ENCODE data around the gene HM13. TPM values are rescaled to one million over a fixed set of nuclear protein-coding genes. Genes with fewer than 3 reads are reported as not detected.
"Not testable (repeated sequence)": the region's sequence is repeated elsewhere in the genome, so short reads cannot be mapped to it uniquely, and the experiment has no call there.

The HM13 gene
- total and polyA plus RNA-seq, 8 donors = 10.7 to 181 (median 91.8) TPM

DNA sequence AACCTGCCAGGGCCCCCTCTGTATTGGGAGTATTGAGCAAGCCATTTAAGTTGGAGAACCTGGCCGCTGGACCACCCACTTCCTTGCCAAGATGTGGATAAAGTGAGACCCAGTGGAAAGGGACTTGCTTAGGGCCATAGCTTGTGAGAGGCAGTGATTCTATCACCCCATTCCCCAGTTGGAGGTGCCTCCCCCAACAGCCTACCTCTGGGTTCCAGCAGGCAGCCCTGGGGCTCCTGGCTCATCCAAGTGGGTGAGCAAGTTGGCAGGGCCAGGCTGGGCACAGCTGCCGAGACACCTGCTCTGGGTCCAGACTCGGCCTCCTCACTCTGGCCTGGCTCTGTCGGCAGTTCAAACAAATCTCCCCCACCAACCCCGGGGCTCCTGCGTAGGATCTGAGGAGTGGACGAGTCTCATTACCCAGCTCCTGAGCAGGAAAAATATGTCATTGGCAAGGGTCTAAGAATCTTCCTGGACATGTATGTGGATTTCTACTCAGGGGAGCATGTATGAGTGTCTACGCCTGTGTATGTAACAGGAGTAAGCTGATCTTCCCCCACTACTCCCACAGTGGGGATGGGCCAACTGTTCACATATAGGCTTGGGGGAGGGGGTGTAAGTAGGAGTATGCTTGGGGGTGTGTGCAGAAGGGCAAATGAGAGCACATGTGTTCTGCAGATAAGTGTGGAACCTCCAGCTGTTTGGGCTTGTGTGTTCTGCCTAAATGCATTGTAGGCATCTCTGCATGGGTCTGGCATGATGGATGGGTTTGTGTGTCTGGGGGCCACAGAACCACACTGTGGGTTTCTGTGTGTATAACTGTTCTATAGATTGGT, 92.8 kb downstream of the HM13 start:
- TF ChIP-seq EP300 (IDR thresholded peaks at IDR 0.05) = no peak
- TF ChIP-seq POLR2AphosphoS5 (IDR thresholded peaks at IDR 0.05) = peak in 2 of 3 donors; percentile 39 to 70
- peaks cover 0 to 18% (median 5%) of the 10 kb centered on the region in 3 donors for H3K27me3 ChIP-seq
- H3K4me3 ChIP-seq = peak overlapping the region; percentile 57 to 85 (median 81)
- 38 to 57% (median 40%) methylated on average over 5 to 8 of the region's 8 CpGs for WGBS, 5 donors
- peak overlapping the region; percentile 75 to 96 (median 94) for H3K27ac ChIP-seq
- peaks cover 32 to 90% (median 82%) of the 10 kb centered on the region in 4 donors for H3K4me1 ChIP-seq
- peak; percentile 55 to 88 for DNase-seq
- intact Hi-C loops (cut with DNase I; ENCODE audit: low total_unique reads) = no loop called here
- no peaks in the 10 kb centered on the region for H3K9me3 ChIP-seq
- peaks cover 0 to 3% (median 0%) of the 10 kb centered on the region in 4 donors for H3K36me3 ChIP-seq

DNA sequence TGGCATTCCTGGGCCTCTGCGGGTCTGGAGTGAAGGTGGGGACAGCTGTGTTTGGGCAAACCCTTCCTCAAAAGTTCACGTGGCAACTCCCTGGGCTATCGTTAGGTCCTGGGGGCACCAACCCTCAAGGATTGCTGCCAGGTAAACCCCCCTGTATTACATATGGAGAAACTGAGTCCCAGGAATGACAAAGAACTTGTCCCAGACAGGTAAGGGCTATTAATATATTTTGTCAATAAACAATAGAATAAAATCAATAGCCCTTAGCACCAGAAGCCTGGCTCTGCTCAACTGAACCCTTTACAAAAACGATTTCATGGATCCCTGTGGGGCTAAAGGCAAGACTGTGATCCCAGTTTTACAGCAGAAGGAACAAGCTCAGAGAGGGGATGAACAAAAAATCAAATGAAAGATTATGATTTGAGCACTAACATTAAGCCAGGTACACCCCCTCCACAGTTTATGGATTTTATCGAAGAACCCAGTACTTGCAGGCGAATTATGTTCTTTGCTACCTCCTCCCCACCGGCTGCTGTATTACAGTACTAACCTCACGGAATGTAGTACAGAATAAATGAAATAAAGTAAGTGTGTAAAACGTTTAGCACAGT, 93.5 kb downstream of the HM13 start:
- 31 to 56% (median 34%) methylated on average over 9 of the region's 9 CpGs for WGBS, 5 donors
- Histone ChIP-seq H3K27ac (peak overlapping the region; percentile 75 to 96 (median 94)), H3K27me3 (peaks cover 0 to 18% (median 5%) of the 10 kb centered on the region in 3 donors), H3K4me1 (peaks cover 33 to 90% (median 81%) of the 10 kb centered on the region in 4 donors), H3K36me3 (peaks cover 0 to 3% (median 0%) of the 10 kb centered on the region in 4 donors), H3K9me3 (no peaks in the 10 kb centered on the region), H3K4me3 (peak overlapping the region; percentile 57 to 85 (median 81))
- no peak for DNase-seq
- TF ChIP-seq POLR2A (IDR thresholded peaks at IDR 0.05) (no peak), EP300 (IDR thresholded peaks at IDR 0.05) (no peak), POLR2AphosphoS5 (IDR thresholded peaks at IDR 0.05) (no peak)
- TF ChIP-seq, protein P1, sequence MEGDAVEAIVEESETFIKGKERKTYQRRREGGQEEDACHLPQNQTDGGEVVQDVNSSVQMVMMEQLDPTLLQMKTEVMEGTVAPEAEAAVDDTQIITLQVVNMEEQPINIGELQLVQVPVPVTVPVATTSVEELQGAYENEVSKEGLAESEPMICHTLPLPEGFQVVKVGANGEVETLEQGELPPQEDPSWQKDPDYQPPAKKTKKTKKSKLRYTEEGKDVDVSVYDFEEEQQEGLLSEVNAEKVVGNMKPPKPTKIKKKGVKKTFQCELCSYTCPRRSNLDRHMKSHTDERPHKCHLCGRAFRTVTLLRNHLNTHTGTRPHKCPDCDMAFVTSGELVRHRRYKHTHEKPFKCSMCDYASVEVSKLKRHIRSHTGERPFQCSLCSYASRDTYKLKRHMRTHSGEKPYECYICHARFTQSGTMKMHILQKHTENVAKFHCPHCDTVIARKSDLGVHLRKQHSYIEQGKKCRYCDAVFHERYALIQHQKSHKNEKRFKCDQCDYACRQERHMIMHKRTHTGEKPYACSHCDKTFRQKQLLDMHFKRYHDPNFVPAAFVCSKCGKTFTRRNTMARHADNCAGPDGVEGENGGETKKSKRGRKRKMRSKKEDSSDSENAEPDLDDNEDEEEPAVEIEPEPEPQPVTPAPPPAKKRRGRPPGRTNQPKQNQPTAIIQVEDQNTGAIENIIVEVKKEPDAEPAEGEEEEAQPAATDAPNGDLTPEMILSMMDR (IDR thresholded peaks at IDR 0.05) = no peak
- intact Hi-C loops (cut with DNase I; ENCODE audit: low total_unique reads) = no loop called here

DNA sequence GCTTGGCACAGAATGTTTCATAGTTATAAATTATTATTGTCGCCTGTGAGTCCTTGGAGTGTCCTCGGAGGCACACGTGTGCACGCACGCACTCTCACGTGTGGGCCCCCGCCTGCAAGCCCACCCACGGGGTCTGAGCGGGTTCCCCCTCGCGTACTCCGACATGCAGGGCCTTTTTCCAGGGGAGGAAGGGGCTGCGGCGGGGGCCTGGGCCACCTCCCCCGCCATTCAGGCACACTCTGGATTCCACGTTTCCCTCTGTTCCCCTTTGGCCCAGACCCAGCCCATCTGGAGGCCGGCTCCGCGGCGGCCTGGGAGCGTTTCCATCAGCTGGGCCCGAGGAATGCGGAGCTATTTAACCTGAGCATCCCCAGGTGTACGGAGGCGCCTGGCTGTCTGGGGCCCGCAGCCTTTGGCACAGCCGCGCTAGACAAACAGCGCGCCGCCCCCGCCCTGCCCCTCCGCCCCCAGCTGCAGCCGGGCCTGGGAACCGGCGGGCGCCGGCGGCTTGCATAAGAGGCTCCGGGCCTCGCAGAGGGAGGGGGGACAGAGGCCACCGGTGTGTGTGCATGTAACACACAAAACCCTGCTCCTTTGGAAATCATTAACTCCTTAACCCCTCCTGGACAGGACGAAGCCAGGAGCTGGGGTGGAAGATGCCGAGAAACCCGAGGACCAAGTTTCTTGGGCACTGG, 94.2 kb downstream of the HM13 start:
- intact Hi-C loops (cut with DNase I; ENCODE audit: low total_unique reads) = no loop called here
- Histone ChIP-seq H3K36me3 (peaks cover 0 to 3% (median 0%) of the 10 kb centered on the region in 4 donors), H3K9me3 (no peaks in the 10 kb centered on the region), H3K4me1 (peaks cover 27 to 84% (median 81%) of the 10 kb centered on the region in 4 donors), H3K27ac (peak overlapping the region; percentile 75 to 96 (median 94)), H3K27me3 (peaks cover 0 to 18% (median 5%) of the 10 kb centered on the region in 3 donors), H3K4me3 (peak overlapping the region; percentile 24 to 84 (median 68))
- DNase-seq = peak; percentile 92 to 97
- TF ChIP-seq POLR2AphosphoS5 (IDR thresholded peaks at IDR 0.05) (peak; percentile 51 to 88 (median 82)), EP300 (IDR thresholded peaks at IDR 0.05) (peak; percentile 68), POLR2A (IDR thresholded peaks at IDR 0.05) (no peak)
- TF ChIP-seq, protein P1 (IDR thresholded peaks at IDR 0.05) = no peak
- WGBS, 5 donors = 8 to 27% (median 12%) methylated on average over 23 to 45 of the region's 45 CpGs

- peaks cover 22 to 52% (median 44%) of the 10 kb centered on the region in 4 donors for H3K4me1 ChIP-seq
- WGBS, 5 donors = 69 to 80% (median 77%) methylated on average over 12 of the region's 12 CpGs
- H3K27ac ChIP-seq = peak overlapping the region; percentile 2 to 96 (median 94)
- not testable (repeated sequence) for H3K9me3 ChIP-seq, H3K36me3 ChIP-seq, H3K27me3 ChIP-seq, H3K4me3 ChIP-seq, DNase-seq
- intact Hi-C loops (cut with DNase I; ENCODE audit: low total_unique reads) = loop anchor here (5.0 kb wide), 1 partner anchor 45 kb away; no protein-coding TSS in a partner anchor
These were observed 98.0 kb downstream of the HM13 start for GRCh38 chr20:31612271-31612640.

DNA sequence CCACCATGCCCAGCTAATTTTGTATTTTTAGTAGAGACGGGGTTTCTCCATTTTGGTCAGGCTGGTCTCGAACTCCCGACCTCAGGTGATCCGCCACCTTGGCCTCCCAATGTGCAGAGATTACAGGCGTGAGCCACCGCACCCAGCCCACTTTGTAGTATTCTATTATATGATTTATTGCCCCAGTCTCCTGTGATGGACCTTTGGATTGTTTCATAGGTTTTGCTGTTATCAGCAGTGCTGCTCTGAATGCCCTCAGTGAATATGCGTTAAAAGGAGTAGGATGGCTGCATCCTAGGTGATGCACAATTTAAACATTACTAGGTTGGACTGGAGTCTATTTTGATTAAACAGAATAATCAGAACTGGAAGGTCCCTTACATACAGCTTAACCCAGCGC, 101.2 kb downstream of the HM13 start:
- no peak overlapping the region for H3K4me3 ChIP-seq
- no peaks in the 10 kb centered on the region for H3K9me3 ChIP-seq
- no peaks in the 10 kb centered on the region for H3K27me3 ChIP-seq
- intact Hi-C loops (cut with DNase I; ENCODE audit: low total_unique reads) = no loop called here
- TF ChIP-seq POLR2A (IDR thresholded peaks at IDR 0.05) (no peak), POLR2AphosphoS5 (IDR thresholded peaks at IDR 0.05) (no peak), EP300 (IDR thresholded peaks at IDR 0.05) (no peak)
- TF ChIP-seq, protein P1 (IDR thresholded peaks at IDR 0.05) = no peak
- DNase-seq = no peak
- no peaks in the 10 kb centered on the region for H3K36me3 ChIP-seq
- H3K27ac ChIP-seq = no peak overlapping the region
- peaks cover 4 to 25% (median 24%) of the 10 kb centered on the region in 4 donors for H3K4me1 ChIP-seq
- WGBS, 5 donors = 83 to 88% (median 86%) methylated on average over 8 of the region's 8 CpGs

Measured in stomach (tissue), 9 donors.